Breast epithelium (tissue), 4 donors: Measurements from ENCODE around the gene CNOT6L. TPM values are rescaled to one million over a fixed set of nuclear protein-coding genes. Genes with fewer than 3 reads are reported as not detected.

ENCODE experiments used
- DNase-seq, 2 donors: peaks; one replicate each; pipeline ENCODE4 v3.0.0-alpha.2; 2019; ENCODE audit warnings: low spot score in 2 of 2
- H3K27ac ChIP-seq, 2 donors: fragments of 200-600 bp; sonication (generic) in 1 of 2; one replicate each; pipeline ENCODE4 v1.5.1; 2016 to 2019; ENCODE audit warnings: mild to moderate bottlenecking in 1 of 2
- H3K27me3 ChIP-seq, 2 donors: fragments of 200-600 bp; sonication (generic) in 1 of 2; one replicate each; pipeline versions ENCODE4 v1.5.1 to v1.6.0; 2017 to 2019; ENCODE audit warnings: control low read depth in 1 of 2, mild to moderate bottlenecking in 1 of 2
- H3K36me3 ChIP-seq: fragments of 200-600 bp; one replicate; pipeline ENCODE4 v1.5.1; 2019
- H3K4me1 ChIP-seq, 2 donors: fragments of 200-600 bp; sonication (generic); one replicate each; pipeline ENCODE4 v1.5.1; 2016 to 2019; ENCODE audit warnings: control low read depth in 1 of 2
- H3K4me3 ChIP-seq, 3 donors: fragments of 200-600 bp; sonication (generic); 1 replicate in 2 of 3; 2 replicates in 1 of 3; pipeline ENCODE4 v1.5.1; 2016 to 2019; ENCODE audit warnings: mild to moderate bottlenecking in 3 of 3, moderate library complexity in 2 of 3
- H3K9me3 ChIP-seq, 2 donors: fragments of 200-600 bp; sonication (generic) in 1 of 2; one replicate each; pipeline ENCODE4 v1.5.1; 2016 to 2019; ENCODE audit warnings: control low read depth in 1 of 2
- CTCF ChIP-seq, 3 donors: fragments of 450-650 bp; IDR thresholded peaks; one replicate each; pipeline ENCODE4 v1.5.1; 2016 to 2017; ENCODE audit warnings: antibody characterized with exemption in 3 of 3, mild to moderate bottlenecking in 3 of 3, moderate library complexity in 3 of 3
- POLR2A ChIP-seq: fragments of 450-650 bp; IDR thresholded peaks from one replicate; pipeline ENCODE4 v1.6.1; 2016; ENCODE audit warnings: antibody characterized with exemption, mild to moderate bottlenecking, moderate library complexity
- POLR2AphosphoS5 ChIP-seq, 3 donors: sonication (generic); formaldehyde crosslinking; IDR thresholded peaks; one replicate each; pipeline ENCODE4 v1.6.1; 2017; ENCODE audit warnings: antibody characterized with exemption in 3 of 3
- intact Hi-C: fragments of 100-400 bp; cut with DNase I; formaldehyde crosslinking; loops from one replicate; pipeline ENCODE4 v1.15.1; 2023; ENCODE audit warnings: low total_unique reads
- total RNA-seq, 3 donors: library from RNA; depleted of rRNA; stranded (reverse); fragments of >200 nt; gene quantifications; one replicate each; pipeline ENCODE4 v1.1.0, GENCODE V29; 2016

The CNOT6L gene
- total RNA-seq, 3 donors from 2014 or later, result 22.4 to 53.1 (median 39.0) TPM

GRCh38 chr4:77797239-77797638 lies 21.9 kb downstream of the CNOT6L start:
- H3K4me1 ChIP-seq, result peaks cover 0 to 11% of the 10 kb centered on the region in 2 donors
- H3K36me3 ChIP-seq, result no peaks in the 10 kb centered on the region
- intact Hi-C loops, result no loop called here
- no peaks in the 10 kb centered on the region for H3K9me3 ChIP-seq
- H3K4me3 ChIP-seq, result no peak overlapping the region
- TF ChIP-seq POLR2A (no peak), POLR2AphosphoS5 (IDR thresholded peaks at IDR 0.05) (no peak), CTCF (IDR thresholded peaks at IDR 0.05) (no peak)
- no peak overlapping the region for H3K27ac ChIP-seq
- DNase-seq, result no peak
- no peaks in the 10 kb centered on the region for H3K27me3 ChIP-seq

GRCh38 chr4:77795326-77795725 lies 23.8 kb downstream of the CNOT6L start:
- Histone ChIP-seq H3K4me1 (peaks cover 0 to 1% of the 10 kb centered on the region in 2 donors), H3K4me3 (no peak overlapping the region), H3K36me3 (no peaks in the 10 kb centered on the region), H3K9me3 (no peaks in the 10 kb centered on the region), H3K27ac (no peak overlapping the region), H3K27me3 (no peaks in the 10 kb centered on the region)
- no peak for DNase-seq
- TF ChIP-seq POLR2A (no peak), CTCF (IDR thresholded peaks at IDR 0.05) (no peak), POLR2AphosphoS5 (IDR thresholded peaks at IDR 0.05) (no peak)
- intact Hi-C loops, result no loop called here

- no peak for TF ChIP-seq POLR2A
- no peak for TF ChIP-seq POLR2AphosphoS5 (IDR thresholded peaks at IDR 0.05)
- TF ChIP-seq CTCF (IDR thresholded peaks at IDR 0.05), result no peak
- no peak for DNase-seq
- Histone ChIP-seq H3K36me3 (no peaks in the 10 kb centered on the region), H3K4me3 (no peak overlapping the region), H3K27me3 (no peaks in the 10 kb centered on the region), H3K27ac (no peak overlapping the region), H3K4me1 (no peaks in the 10 kb centered on the region), H3K9me3 (no peaks in the 10 kb centered on the region)
- intact Hi-C loops, result no loop called here
Measured at GRCh38 chr4:77790146-77790545, 29.0 kb downstream of the CNOT6L start.

- no peaks in the 10 kb centered on the region for H3K4me1 ChIP-seq
- no peak overlapping the region for H3K27ac ChIP-seq
- no peaks in the 10 kb centered on the region for H3K27me3 ChIP-seq
- H3K9me3 ChIP-seq, result no peaks in the 10 kb centered on the region
- intact Hi-C loops, result no loop called here
- TF ChIP-seq POLR2A, result no peak
- TF ChIP-seq POLR2AphosphoS5 (IDR thresholded peaks at IDR 0.05), result no peak
- TF ChIP-seq CTCF (IDR thresholded peaks at IDR 0.05), result no peak
- no peak overlapping the region for H3K4me3 ChIP-seq
- H3K36me3 ChIP-seq, result no peaks in the 10 kb centered on the region
- DNase-seq, result no peak
Measured at GRCh38 chr4:77788990-77789389, 30.2 kb downstream of the CNOT6L start.

- Histone ChIP-seq H3K27ac (no peak overlapping the region), H3K27me3 (no peaks in the 10 kb centered on the region), H3K4me3 (no peak overlapping the region), H3K9me3 (no peaks in the 10 kb centered on the region), H3K4me1 (no peaks in the 10 kb centered on the region), H3K36me3 (no peaks in the 10 kb centered on the region)
- DNase-seq, result no peak
- TF ChIP-seq POLR2AphosphoS5 (IDR thresholded peaks at IDR 0.05) (no peak), POLR2A (no peak), CTCF (IDR thresholded peaks at IDR 0.05) (no peak)
- intact Hi-C loops, result no loop called here
Measured at GRCh38 chr4:77787969-77788368, 31.2 kb downstream of the CNOT6L start.
